NCI-H748 treated with DMSO at 0.1 percent for 48 hours (cell line): ENCODE measurements around the gene IGF1.
A peak's percentile ranks its signal among the peaks of the same experiment; 100 is the strongest.

Source experiments
- DNase-seq: peaks from one replicate; lab custom pipeline; 2025; lab: John Stamatoyannopoulos, UW

The IGF1 gene

GRCh38 chr12:102480406-102480805 is at the start of gene IGF1:
Gene IGF1 (minus strand): TSS chr12:102480563. CDS start chr12:102480381, 182 bp downstream.
- DNase-seq, result no peak

- DNase-seq, result no peak
Observed at GRCh38 chr12:102528111-102528510, 47.7 kb upstream of the IGF1 start.

GRCh38 chr12:102527171-102527720 is 46.9 kb upstream of the IGF1 start:
- DNase-seq, result no peak

- no peak for DNase-seq
Observed at GRCh38 chr12:102526656-102527055, 46.3 kb upstream of the IGF1 start.

GRCh38 chr12:102522768-102523167 is 42.4 kb upstream of the IGF1 start:
- peak; percentile 82 for DNase-seq

- DNase-seq, result no peak
Observed at GRCh38 chr12:102521662-102522277, 41.4 kb upstream of the IGF1 start.

- DNase-seq, result no peak
Observed at GRCh38 chr12:102518871-102519270, 38.5 kb upstream of the IGF1 start.

GRCh38 chr12:102514696-102515095 is 34.3 kb upstream of the IGF1 start:
- no peak for DNase-seq

GRCh38 chr12:102513739-102514138 is 33.4 kb upstream of the IGF1 start:
- DNase-seq, result no peak

- DNase-seq, result no peak
Observed at GRCh38 chr12:102513272-102513671, 32.9 kb upstream of the IGF1 start.

GRCh38 chr12:102512523-102512922 is 32.2 kb upstream of the IGF1 start:
- no peak for DNase-seq

- no peak for DNase-seq
Observed at GRCh38 chr12:102511575-102511974, 31.2 kb upstream of the IGF1 start.

- DNase-seq, result no peak
Observed at GRCh38 chr12:102510463-102510862, 30.1 kb upstream of the IGF1 start.

GRCh38 chr12:102510031-102510430 is 29.7 kb upstream of the IGF1 start:
- no peak for DNase-seq

- no peak for DNase-seq
Observed at GRCh38 chr12:102509123-102509626, 28.8 kb upstream of the IGF1 start.

- no peak for DNase-seq
Observed at GRCh38 chr12:102508052-102508451, 27.7 kb upstream of the IGF1 start.

GRCh38 chr12:102507301-102507700 is 26.9 kb upstream of the IGF1 start:
- no peak for DNase-seq

- DNase-seq, result no peak
Observed at GRCh38 chr12:102504871-102505270, 24.5 kb upstream of the IGF1 start.

- DNase-seq, result no peak
Observed at GRCh38 chr12:102504280-102504679, 23.9 kb upstream of the IGF1 start.

GRCh38 chr12:102503831-102504230 is 23.5 kb upstream of the IGF1 start:
- no peak for DNase-seq

- no peak for DNase-seq
Observed at GRCh38 chr12:102503056-102503681, 22.8 kb upstream of the IGF1 start.

- no peak for DNase-seq
Observed at GRCh38 chr12:102501773-102502172, 21.4 kb upstream of the IGF1 start.

GRCh38 chr12:102498471-102498870 is 18.1 kb upstream of the IGF1 start:
- no peak for DNase-seq

- no peak for DNase-seq
Observed at GRCh38 chr12:102497743-102498142, 17.4 kb upstream of the IGF1 start.
